ENCODE measurements around the gene COG6. TPM values are rescaled to one million over a fixed set of nuclear protein-coding genes. Genes with fewer than 3 reads are reported as not detected.

The COG6 gene
- total RNA-seq (2012; rRNA removed): 37.5 and 46.1 TPM in 2 replicates
- 20.3 and 22.8 TPM in 2 replicates for polyA plus RNA-seq (2012; rRNA removed)
- 5.4 and 6.9 TPM in 2 replicates for polyA plus RNA-seq (2012; cell fraction: cytosol; rRNA removed)
- 3.4 and 33.1 TPM in 2 replicates for polyA plus RNA-seq (2012; cell fraction: nucleus; rRNA removed; ENCODE audit: low replicate concordance)
- Bru-seq, nascent RNA: percentile 72 among the genes with signal in this experiment
- BruChase-seq, experiment 1, labeled RNA remaining after a 6-hour chase: percentile 61 among the genes with signal in this experiment
- percentile 76 among the genes with signal in this experiment for BruChase-seq, experiment 2, labeled RNA remaining after a 2-hour chase
- long read RNA-seq, transcript COG6-204 (19 exons, 3,563 nt): major isoform, 30 of 41 reads
- long read RNA-seq, partial matches to known transcripts: 6 of 41 reads
- long read RNA-seq, other reads (novel, unspliced or antisense): 5 of 41 reads

DNA sequence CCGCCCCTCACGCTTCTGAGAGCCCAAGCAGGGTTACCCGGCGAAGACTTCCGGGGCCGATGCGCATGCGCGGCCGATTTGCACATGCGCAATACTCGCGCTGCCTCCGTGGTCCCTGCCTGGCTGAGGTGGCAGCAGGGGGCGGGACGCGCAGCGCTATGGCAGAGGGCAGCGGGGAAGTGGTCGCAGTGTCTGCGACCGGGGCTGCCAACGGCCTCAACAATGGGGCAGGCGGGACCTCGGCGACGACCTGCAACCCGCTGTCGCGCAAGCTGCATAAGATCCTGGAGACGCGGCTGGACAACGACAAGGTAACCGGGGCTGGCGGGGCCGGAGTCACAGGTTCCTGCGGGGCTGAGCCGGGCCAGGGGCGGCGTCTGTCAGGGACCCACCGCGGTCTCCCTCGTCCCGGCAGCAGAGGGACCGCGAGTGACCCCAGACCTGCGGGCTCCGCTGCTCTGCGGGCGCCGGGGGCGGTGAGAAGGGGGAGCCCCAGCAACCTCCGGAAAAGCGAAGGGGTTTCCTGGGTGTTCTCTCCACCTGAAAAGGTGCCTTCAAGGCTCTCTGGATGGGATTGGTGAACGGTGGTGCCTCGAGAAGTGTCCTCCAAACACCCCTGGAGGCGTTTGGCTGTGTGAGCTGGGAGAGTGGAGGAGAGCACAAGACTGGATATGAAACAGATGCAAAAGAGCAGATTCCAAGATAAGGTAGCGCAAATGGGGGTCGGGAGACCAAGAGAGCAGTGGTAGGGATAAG, at the start of gene COG6:
Gene COG6, plus strand, starts transcription at position 94 of the 756 bp plus-strand sequence. Its CDS starts 65 bp downstream, at position 159.
- Histone ChIP-seq H4K5ac (ENCODE audit: low read depth, low read length) (peak within 1 kb of the TSS; percentile 80), H3K36me3 (ENCODE audit: control insufficient read depth, insufficient read depth, low read length) (no peaks in the 10 kb centered on the region), H3K23ac (ENCODE audit: low read depth, low read length) (peak within 1 kb of the TSS; percentile 88), H3K4me3 (ENCODE audit: insufficient read depth, low read depth, low read length) (peak within 1 kb of the TSS; percentile 95), H3K4ac (ENCODE audit: low read depth, low read length) (peak within 1 kb of the TSS; percentile 83), H4K20me1 (ENCODE audit: insufficient read depth, low read length) (no peaks in the 10 kb centered on the region), H3K4me2 (ENCODE audit: low read depth, low read length) (peak within 1 kb of the TSS; percentile 100), H2BK120ac (ENCODE audit: low read depth, low read length) (0 out of 2 replicates have a peak within 1 kb of the TSS, but pooled peaks have one; percentile 25), H4K8ac (ENCODE audit: low read depth in 2 of 2, low read length in 2 of 2) (peak within 1 kb of the TSS; percentile 96), H2AK5ac (ENCODE audit: low read depth, low read length) (peak within 1 kb of the TSS; percentile 35; the same call in 1 of the 2 replicates), H3K14ac (replicated peaks; ENCODE audit: low read depth, low read length) (peak within 1 kb of the TSS; percentile 81), H4K91ac (ENCODE audit: insufficient read depth, low read depth, low read length) (peak within 1 kb of the TSS; percentile 59), H2BK20ac (ENCODE audit: low read depth, low read length) (no peak within 1 kb of the TSS), H3K9ac (ENCODE audit: low read depth, low read length) (peak within 1 kb of the TSS; percentile 92), H3K56ac (ENCODE audit: extremely low read depth, insufficient read depth, low read length) (peak within 1 kb of the TSS; percentile 47; the same call in 1 of the 2 replicates), H2AFZ (replicated peaks; ENCODE audit: low read length, poor library complexity) (peak within 1 kb of the TSS; percentile 97), H2BK15ac (ENCODE audit: low read depth, low read length) (no peak within 1 kb of the TSS), H2BK5ac (ENCODE audit: low read depth, low read length, poor library complexity, severe bottlenecking) (peak within 1 kb of the TSS; percentile 71), H3K79me1 (ENCODE audit: low read depth in 1 of 2, low read length in 2 of 2) (peaks cover 7 to 19% of the 10 kb centered on the region in 2 experiments; a peak in 3 of 4 replicates), H2AK9ac (replicated peaks; ENCODE audit: low read depth, low read length, poor library complexity) (peak within 1 kb of the TSS; percentile 29), H3K18ac (ENCODE audit: low read depth, low read length) (peak within 1 kb of the TSS; percentile 54; the same call in 1 of the 2 replicates), H3K27ac (ENCODE audit: insufficient read depth, low read length) (peak within 1 kb of the TSS; percentile 86), H3K9me3 (ENCODE audit: control insufficient read depth, insufficient read depth, low read length) (no peaks in the 10 kb centered on the region), H3K9me1 (ENCODE audit: insufficient read depth, low read length) (peaks cover 3% of the 10 kb centered on the region; the same call in 1 of the 2 replicates), H3K27me3 (ENCODE audit: control insufficient read depth, insufficient read depth, low read length) (no peaks in the 10 kb centered on the region), H3K4me1 (ENCODE audit: control insufficient read depth, insufficient read depth, low read length) (peaks cover 2% of the 10 kb centered on the region; the same call in 1 of the 2 replicates)
- DNase-seq: peak; percentile 80
- WGBS, 2 experiments (ENCODE audit: extremely low coverage in 2 of 2, insufficient read length in 1 of 2): 0% methylated on average over 30 of the region's 59 CpGs; no CpG with 5 or more reads in 1 of the 2 experiments
- dilution Hi-C loops (cut with HindIII; ENCODE audit: low sequenced_read_pairs, unreplicated experiment) (no loop called here), intact Hi-C loops (cut with micrococcal nuclease) (no loop called here), in situ Hi-C loops (cut with MboI; ENCODE audit: low sequenced_read_pairs) (no loop called here)
- POLR2A ChIA-PET (ENCODE audit: unreplicated experiment): no interaction called here
- ATAC-seq (ENCODE audit: low read depth): peak; percentile 97
- CTCF ChIA-PET: no interaction called here
- no peak for TF ChIP-seq RFX5 (IDR thresholded peaks at IDR 0.05; ENCODE audit: low read depth, low read length)
- no peak for TF ChIP-seq CEBPB (IDR thresholded peaks at IDR 0.05; ENCODE audit: low read depth, low read length)
- TF ChIP-seq SMC3 (IDR thresholded peaks at IDR 0.05; ENCODE audit: low read depth, low read length): no peak
- peak; percentile 39; the same call in 1 of the 2 replicates for TF ChIP-seq MXI1 (IDR thresholded peaks at IDR 0.05; ENCODE audit: borderline replicate concordance, low read depth, low read length)
- no peak for TF ChIP-seq NFE2L2 (IDR thresholded peaks at IDR 0.05; ENCODE audit: low read depth, low read length)
- no peak for TF ChIP-seq CHD1 (IDR thresholded peaks at IDR 0.05; ENCODE audit: low read depth, low read length)
- no peak for TF ChIP-seq BHLHE40 (IDR thresholded peaks at IDR 0.05; ENCODE audit: low read depth, low read length)
- TF ChIP-seq FOS (IDR thresholded peaks at IDR 0.05; ENCODE audit: low read depth, low read length): no peak
- TF ChIP-seq MAZ (IDR thresholded peaks at IDR 0.05; ENCODE audit: borderline replicate concordance, low read depth, low read length): no peak
- no peak for TF ChIP-seq RAD21 (IDR thresholded peaks at IDR 0.05; ENCODE audit: low read length)
- TF ChIP-seq, protein P1, sequence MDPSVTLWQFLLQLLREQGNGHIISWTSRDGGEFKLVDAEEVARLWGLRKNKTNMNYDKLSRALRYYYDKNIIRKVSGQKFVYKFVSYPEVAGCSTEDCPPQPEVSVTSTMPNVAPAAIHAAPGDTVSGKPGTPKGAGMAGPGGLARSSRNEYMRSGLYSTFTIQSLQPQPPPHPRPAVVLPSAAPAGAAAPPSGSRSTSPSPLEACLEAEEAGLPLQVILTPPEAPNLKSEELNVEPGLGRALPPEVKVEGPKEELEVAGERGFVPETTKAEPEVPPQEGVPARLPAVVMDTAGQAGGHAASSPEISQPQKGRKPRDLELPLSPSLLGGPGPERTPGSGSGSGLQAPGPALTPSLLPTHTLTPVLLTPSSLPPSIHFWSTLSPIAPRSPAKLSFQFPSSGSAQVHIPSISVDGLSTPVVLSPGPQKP (IDR thresholded peaks at IDR 0.05; ENCODE audit: borderline replicate concordance, low read depth, low read length): no peak
- TF ChIP-seq, protein P2, sequence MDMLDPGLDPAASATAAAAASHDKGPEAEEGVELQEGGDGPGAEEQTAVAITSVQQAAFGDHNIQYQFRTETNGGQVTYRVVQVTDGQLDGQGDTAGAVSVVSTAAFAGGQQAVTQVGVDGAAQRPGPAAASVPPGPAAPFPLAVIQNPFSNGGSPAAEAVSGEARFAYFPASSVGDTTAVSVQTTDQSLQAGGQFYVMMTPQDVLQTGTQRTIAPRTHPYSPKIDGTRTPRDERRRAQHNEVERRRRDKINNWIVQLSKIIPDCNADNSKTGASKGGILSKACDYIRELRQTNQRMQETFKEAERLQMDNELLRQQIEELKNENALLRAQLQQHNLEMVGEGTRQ (IDR thresholded peaks at IDR 0.05; ENCODE audit: low read depth, low read length): no peak
- peak; percentile 40; the same call in 1 of the 2 replicates for TF ChIP-seq POLR2A (IDR thresholded peaks at IDR 0.05; ENCODE audit: low read depth, low read length)
- BruUV-seq (replicated peaks): no TSS peak

All from IMR-90 (cell line).